HG02623 (cell line): ENCODE measurements around the gene TGFBR3.

Experiments
- ATAC-seq: cut with Tn5 transposase; IDR thresholded peaks from one replicate; pipeline ENCODE4 v1.9.1; 2021; ENCODE audit warnings: moderate library complexity; ENCODE audit not compliant: unreplicated experiment

TGFBR3 gene

GRCh38 chr1:91803847-91804545, 82.0 kb downstream of the TGFBR3 start:
- peak; percentile 82 for ATAC-seq

DNA sequence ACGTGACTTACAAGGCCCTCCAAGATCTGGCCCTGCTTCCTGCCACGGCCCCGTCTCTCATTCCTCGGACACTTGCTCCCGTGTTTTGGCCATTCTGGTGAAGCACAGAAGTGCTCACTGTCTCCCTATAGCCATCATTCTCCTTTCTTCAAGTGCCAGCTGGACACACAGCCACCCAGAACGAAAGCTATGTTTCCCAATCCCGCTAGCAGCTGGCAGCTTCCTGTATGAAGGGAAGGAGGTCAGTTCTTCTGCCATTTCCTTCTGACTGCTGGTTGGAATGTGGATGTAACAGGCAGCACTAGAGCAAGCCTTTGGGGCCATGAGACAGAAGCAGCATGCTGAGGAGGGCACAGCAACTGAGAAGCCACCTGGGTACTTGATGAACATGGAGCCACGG, 82.8 kb downstream of the TGFBR3 start:
- no peak for ATAC-seq

GRCh38 chr1:91801496-91802115, 84.3 kb downstream of the TGFBR3 start:
- no peak for ATAC-seq

GRCh38 chr1:91799863-91800262, 86.1 kb downstream of the TGFBR3 start:
- no peak for ATAC-seq

- ATAC-seq = no peak
Observed at GRCh38 chr1:91799159-91799558, 86.8 kb downstream of the TGFBR3 start.

DNA sequence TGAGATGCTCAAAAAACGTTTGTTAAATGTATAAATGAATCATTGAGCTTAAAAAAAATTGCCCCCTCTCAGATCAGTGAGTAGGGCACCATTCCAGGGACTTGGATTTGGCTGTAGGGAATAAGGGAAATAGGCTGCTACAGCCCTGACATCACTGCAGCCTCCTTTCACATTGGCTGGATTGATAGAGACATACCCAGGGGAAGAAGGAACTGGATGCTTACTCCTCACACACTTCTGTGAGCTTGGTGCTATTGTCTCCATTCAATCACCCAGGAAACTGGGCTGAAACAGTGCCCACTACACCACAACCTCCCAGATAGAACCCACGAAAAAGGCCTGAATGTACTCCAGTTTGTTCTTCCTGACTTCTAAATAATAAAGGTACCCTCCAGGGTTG, 87.2 kb downstream of the TGFBR3 start:
- ATAC-seq = no peak

DNA sequence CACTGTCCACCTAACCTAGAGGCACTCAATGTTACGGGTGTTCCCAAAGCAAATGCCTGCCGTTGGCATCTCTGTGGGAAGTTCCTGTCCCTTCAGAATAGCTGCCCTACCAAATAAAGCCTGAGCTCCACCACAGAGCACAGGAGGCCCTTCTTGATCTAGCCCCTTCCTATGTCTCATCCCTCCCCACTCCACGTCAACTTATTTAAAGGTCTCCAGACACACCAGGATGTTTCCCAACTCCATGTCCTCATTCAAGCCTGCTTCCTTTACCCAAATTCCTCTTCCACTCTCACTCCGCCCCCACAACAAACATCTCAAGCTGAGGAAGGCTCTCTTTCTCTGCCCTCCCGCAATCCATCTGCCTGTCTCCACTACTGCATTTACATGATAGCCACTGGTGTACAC, 87.7 kb downstream of the TGFBR3 start:
- no peak for ATAC-seq

- ATAC-seq = no peak
Observed at GRCh38 chr1:91797164-91797563, 88.8 kb downstream of the TGFBR3 start.

GRCh38 chr1:91796390-91796654, 89.6 kb downstream of the TGFBR3 start:
- no peak for ATAC-seq

DNA sequence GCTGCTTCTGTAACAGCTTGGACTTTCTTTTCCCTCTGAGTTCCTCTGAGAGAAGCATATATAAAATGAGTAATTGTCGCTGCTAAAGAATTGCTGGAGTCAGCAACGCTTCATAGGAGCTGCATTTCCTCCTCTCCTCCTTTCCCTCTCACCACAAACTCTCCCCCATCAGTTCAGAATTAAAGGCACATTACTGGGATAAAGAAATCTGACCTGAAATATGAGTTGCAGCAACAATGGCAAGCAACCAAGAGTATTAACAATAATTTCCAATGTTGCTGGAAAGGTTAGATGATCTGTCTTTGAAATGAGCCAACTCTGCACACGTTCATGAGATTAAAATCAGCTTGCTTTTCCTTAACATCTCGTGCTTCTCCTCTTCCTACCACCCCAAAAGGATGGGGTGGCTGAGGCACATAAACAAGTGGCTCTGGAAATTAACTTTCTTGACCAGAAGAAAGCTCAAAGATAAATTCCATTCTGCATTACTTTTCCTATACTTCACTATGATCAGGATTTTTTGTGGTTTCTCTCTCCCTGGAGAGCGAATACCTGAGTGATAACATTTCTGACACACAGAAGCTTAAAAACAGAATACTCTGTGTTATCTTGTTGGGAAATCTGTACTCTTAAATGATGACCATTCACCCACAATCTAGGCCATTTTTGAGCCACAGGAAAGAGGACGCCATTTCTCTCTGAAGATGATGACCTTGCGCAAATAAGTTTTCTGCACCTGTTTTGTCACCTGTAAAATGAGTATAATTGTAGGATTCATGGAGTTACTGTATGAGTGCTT, 90.2 kb downstream of the TGFBR3 start:
- no peak for ATAC-seq

GRCh38 chr1:91793877-91794276, 92.1 kb downstream of the TGFBR3 start:
- no peak for ATAC-seq

GRCh38 chr1:91793189-91793588, 92.8 kb downstream of the TGFBR3 start:
- ATAC-seq = no peak

DNA sequence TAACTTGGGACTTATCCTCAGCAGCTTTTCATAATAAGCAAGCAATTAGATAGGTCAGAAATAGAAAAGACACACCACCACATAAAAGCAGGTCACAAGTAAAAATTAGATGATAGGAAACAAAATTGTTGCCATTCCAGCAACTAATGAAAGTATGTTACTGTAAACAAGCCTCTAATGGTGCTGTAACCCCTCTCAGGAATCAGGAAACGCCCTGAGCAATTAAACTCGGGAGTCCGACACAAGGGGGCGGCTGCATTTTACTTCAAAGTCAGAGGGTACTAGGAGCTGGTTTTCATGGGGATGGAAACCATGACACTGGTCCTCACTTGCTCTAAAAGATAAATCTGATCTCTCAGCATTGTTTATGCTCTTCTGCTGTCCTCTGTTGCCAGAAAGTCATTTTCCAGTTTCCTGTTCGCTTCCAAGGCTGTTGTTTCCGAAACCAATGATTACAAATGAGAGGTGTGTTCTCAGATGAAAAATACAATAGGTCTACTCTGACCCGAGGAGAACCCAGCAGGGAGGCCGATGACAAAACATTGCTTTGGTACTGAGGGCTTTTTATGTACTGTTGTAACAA, 93.4 kb downstream of the TGFBR3 start:
- no peak for ATAC-seq

GRCh38 chr1:91791691-91792488, 94.1 kb downstream of the TGFBR3 start:
- no peak for ATAC-seq

- no peak for ATAC-seq
Observed at GRCh38 chr1:91791103-91791502, 94.8 kb downstream of the TGFBR3 start.

DNA sequence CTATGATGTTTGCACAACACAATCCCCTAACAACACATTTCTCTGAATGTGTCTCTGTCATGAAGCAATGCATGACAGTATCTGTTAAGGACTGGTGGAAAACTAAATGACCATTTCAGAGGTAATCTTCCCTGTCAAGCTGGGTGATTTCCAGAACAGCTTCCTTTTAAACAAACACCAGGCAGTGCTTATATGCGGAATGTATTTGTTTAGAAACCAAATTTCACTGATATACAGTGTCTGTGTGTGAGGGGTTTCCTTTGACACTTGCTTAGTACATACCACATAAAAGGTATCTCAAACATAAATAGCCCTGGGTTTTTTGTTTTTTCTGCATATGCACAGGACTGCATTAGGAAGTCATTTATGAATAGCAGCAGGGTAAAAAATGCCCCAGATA, 95.6 kb downstream of the TGFBR3 start:
- no peak for ATAC-seq

GRCh38 chr1:91789273-91789997, 96.5 kb downstream of the TGFBR3 start:
- ATAC-seq = no peak

DNA sequence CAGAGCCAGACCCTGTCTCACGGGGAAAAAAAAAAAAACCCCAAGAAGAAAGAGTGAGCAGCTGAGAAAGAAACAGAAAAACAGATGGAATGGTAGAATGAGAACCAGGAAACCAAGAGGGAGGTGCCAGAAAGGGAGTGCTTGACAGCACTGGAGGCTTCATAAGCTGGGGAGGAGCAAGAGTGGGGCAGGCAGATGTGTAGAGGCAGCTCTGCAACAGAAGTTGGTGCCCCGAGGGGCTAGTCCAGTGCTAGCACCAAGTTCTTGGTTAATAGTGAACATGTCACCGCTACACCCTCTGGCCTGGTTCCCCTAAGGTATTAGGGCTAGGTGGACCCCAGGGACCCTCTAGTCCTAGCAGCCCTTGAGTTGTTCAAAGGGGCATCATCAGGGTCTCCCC, 98.0 kb downstream of the TGFBR3 start:
- ATAC-seq = no peak

- no peak for ATAC-seq
Observed at GRCh38 chr1:91784616-91785015, 101.3 kb downstream of the TGFBR3 start.

DNA sequence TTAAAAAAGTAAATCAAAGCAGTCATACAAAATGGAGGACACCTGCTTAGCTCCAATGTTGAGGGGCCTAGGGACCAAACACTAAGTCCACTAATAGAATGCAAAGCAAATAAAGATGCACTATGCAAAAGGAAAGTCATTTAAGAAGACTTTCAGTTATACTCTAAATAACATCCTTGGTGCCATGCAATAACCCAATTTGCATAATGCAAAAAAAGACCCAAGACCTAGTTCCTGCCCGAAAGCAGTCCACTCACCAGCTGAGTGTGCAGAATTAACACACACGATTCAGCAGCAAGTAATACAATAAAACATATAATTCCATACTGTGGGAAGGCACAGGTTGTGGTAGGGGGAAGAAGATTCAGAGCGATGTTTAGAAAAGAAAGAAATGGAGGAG, 101.8 kb downstream of the TGFBR3 start:
- peak; percentile 47 for ATAC-seq
